OCI-M2 (cell line): ENCODE measurements around the gene MRC2.
"Not testable (repeated sequence)": the region's sequence is repeated elsewhere in the genome, so short reads cannot be mapped to it uniquely, and the experiment has no call there.

Experiments used
- DNase-seq: peaks from one replicate; lab custom pipeline; 2025; ENCODE audit not compliant: unreplicated experiment; lab: John Stamatoyannopoulos, UW

The MRC2 gene

GRCh38 chr17:62678214-62678919, 50.9 kb downstream of the MRC2 start:
- DNase-seq: no peak

GRCh38 chr17:62679866-62680377, 52.5 kb downstream of the MRC2 start:
- DNase-seq: no peak

- DNase-seq: no peak
Observed at GRCh38 chr17:62680541-62681052, 53.1 kb downstream of the MRC2 start.

- DNase-seq: no peak
Observed at GRCh38 chr17:62681061-62681938, 53.8 kb downstream of the MRC2 start.

GRCh38 chr17:62681939-62682381, 54.5 kb downstream of the MRC2 start:
- DNase-seq: no peak

GRCh38 chr17:62684179-62684578, 56.7 kb downstream of the MRC2 start:
- no peak for DNase-seq

GRCh38 chr17:62687997-62688396, 60.5 kb downstream of the MRC2 start:
- no peak for DNase-seq

GRCh38 chr17:62688398-62689160, 61.1 kb downstream of the MRC2 start:
- no peak for DNase-seq

GRCh38 chr17:62689441-62690167, 62.1 kb downstream of the MRC2 start:
- no peak for DNase-seq

- DNase-seq: no peak
Observed at GRCh38 chr17:62690168-62690897, 62.9 kb downstream of the MRC2 start.

GRCh38 chr17:62691589-62691915, 64.1 kb downstream of the MRC2 start:
- not testable (repeated sequence) for DNase-seq

GRCh38 chr17:62692159-62692651, 64.7 kb downstream of the MRC2 start:
- DNase-seq: no peak

GRCh38 chr17:62692721-62693431, 65.4 kb downstream of the MRC2 start:
- DNase-seq: no peak

- DNase-seq: no peak
Observed at GRCh38 chr17:62693616-62694409, 66.3 kb downstream of the MRC2 start.

- DNase-seq: not testable (repeated sequence)
Observed at GRCh38 chr17:62695093-62695738, 67.7 kb downstream of the MRC2 start.

- DNase-seq: no peak
Observed at GRCh38 chr17:62696256-62696655, 68.8 kb downstream of the MRC2 start.

- DNase-seq: no peak
Observed at GRCh38 chr17:62696726-62697490, 69.4 kb downstream of the MRC2 start.
